HCT116 (cell line): ENCODE measurements around the gene FGF14. TPM values are rescaled to one million over a fixed set of nuclear protein-coding genes. Genes with fewer than 3 reads are reported as not detected.

Experiments used
- ATAC-seq: fragments of 200-7000 bp; cut with Tn5 transposase; 2 replicates; pipeline ENCODE4 v1.9.1; 2020; ENCODE audit warnings: mild to moderate bottlenecking, moderate library complexity
- BruUV-seq: library from RNA; stranded (reverse); fragments of 400-500 nt; replicated peaks from 2 replicates; lab custom pipeline; 2021; lab: Mats Ljungman, UMichigan
- CTCF ChIA-PET: fragments of 300-600 bp; sonication (Branson Sonifier 250); formaldehyde crosslinking; loops from one replicate; lab custom pipeline; 2021; ENCODE audit warnings: antibody characterized with exemption; lab: Charles Lee
- POLR2A ChIA-PET: fragments of 300-600, 350-600 bp; sonication (Branson Sonifier 250); formaldehyde crosslinking; loops from one replicate; lab custom pipeline; 2021; ENCODE audit warnings: antibody characterized with exemption; lab: Charles Lee
- RAD21 ChIA-PET, 2 experiments: fragments of 300-600 bp; sonication (Branson Sonifier 250); formaldehyde crosslinking; loops; one replicate each; lab custom pipeline; 2023; ENCODE audit warnings: low total read pairs in 2 of 2; ENCODE audit not compliant: uncharacterized antibody in 2 of 2, unreplicated experiment in 2 of 2, low non-redundant PET in 1 of 2; lab: Charles Lee
- DNase-seq: peaks from one replicate; pipeline ENCODE4 v3.0.0-alpha.2; 2010; ENCODE audit warnings: low read depth, low spot score
- H2AFZ ChIP-seq: fragments of 200-600 bp; shearing (Covaris generic), sonication (generic); 2 replicates; pipeline ENCODE4 v1.6.1; 2017; ENCODE audit warnings: low read depth, mixed run types, mixed read lengths, antibody characterized with exemption, low read length; ENCODE audit not compliant: poor library complexity, severe bottlenecking
- H3K27ac ChIP-seq: 2 replicates; pipeline ENCODE4 v1.5.1; 2012; ENCODE audit warnings: low read depth, low read length
- H3K27me3 ChIP-seq: fragments of 200-600 bp; sonication (generic); 2 replicates; pipeline ENCODE4 v1.6.1; 2016; ENCODE audit warnings: mixed run types, low read length, mixed read lengths; ENCODE audit not compliant: insufficient read depth
- H3K36me3 ChIP-seq, 2 experiments: fragments of 200-500 bp in 1 of 2; fragments of 200-600 bp in 1 of 2; sonication (Bioruptor generic) in 1 of 2; sonication (generic) in 1 of 2; 2 replicates each; pipeline versions ENCODE4 v1.5.1 to v1.6.1; 2014 to 2016; ENCODE audit warnings: low read length in 2 of 2, inconsistent platforms in 1 of 2, mixed read lengths in 1 of 2, mixed run types in 1 of 2; ENCODE audit not compliant: insufficient read depth in 2 of 2, control insufficient read depth in 1 of 2
- H3K4me1 ChIP-seq, 2 experiments: fragments of 200-600 bp in 1 of 2; sonication (generic) in 1 of 2; 2 replicates each; pipeline versions ENCODE4 v1.5.1 to v1.6.1; 2012 to 2017; ENCODE audit warnings: low read length in 2 of 2, inconsistent platforms in 1 of 2, mild to moderate bottlenecking in 1 of 2, mixed read lengths in 1 of 2, mixed run types in 1 of 2, moderate library complexity in 1 of 2; ENCODE audit not compliant: insufficient read depth in 2 of 2, control insufficient read depth in 1 of 2
- H3K4me2 ChIP-seq: fragments of 200-600 bp; sonication (generic); 2 replicates; pipeline ENCODE4 v1.6.1; 2017; ENCODE audit warnings: mixed run types, low read length, mixed read lengths
- H3K4me3 ChIP-seq, 2 experiments: fragments of 200-600 bp in 1 of 2; sonication (generic) in 1 of 2; replicated peaks in 1 of 2; 2 replicates each; pipeline ENCODE4 v1.5.1; 2011 to 2016; ENCODE audit warnings: low read length in 2 of 2, control low read depth in 1 of 2, low read depth in 1 of 2, mild to moderate bottlenecking in 1 of 2, mixed read lengths in 1 of 2, mixed run types in 1 of 2
- H3K79me2 ChIP-seq: fragments of 200-600 bp; sonication (generic); 2 replicates; pipeline ENCODE4 v1.6.1; 2017; ENCODE audit warnings: mild to moderate bottlenecking, mixed run types, low read length, moderate library complexity, mixed read lengths; ENCODE audit not compliant: insufficient read depth
- H3K9ac ChIP-seq: fragments of 200-600 bp; sonication (generic); 2 replicates; pipeline ENCODE4 v1.6.1; 2016; ENCODE audit warnings: low read length, mixed read lengths
- H3K9me2 ChIP-seq: fragments of 200-600 bp; sonication (generic), shearing (Covaris generic); 2 replicates; pipeline ENCODE4 v1.6.1; 2017; ENCODE audit warnings: mixed run types, mild to moderate bottlenecking, moderate library complexity; ENCODE audit not compliant: insufficient read depth
- H3K9me3 ChIP-seq, 2 experiments: fragments of 200-500 bp in 1 of 2; fragments of 200-600 bp in 1 of 2; sonication (Bioruptor generic) in 1 of 2; sonication (generic) in 1 of 2; 2 replicates each; pipeline ENCODE4 v1.6.1; 2014 to 2017; ENCODE audit warnings: low read length in 2 of 2, mixed read lengths in 2 of 2, inconsistent platforms in 1 of 2, low read depth in 1 of 2, mild to moderate bottlenecking in 1 of 2, mixed run types in 1 of 2, moderate library complexity in 1 of 2; ENCODE audit not compliant: control insufficient read depth in 1 of 2, insufficient read depth in 1 of 2
- H4K20me1 ChIP-seq: fragments of 200-600 bp; sonication (generic), shearing (Covaris generic); 2 replicates; pipeline ENCODE4 v1.6.1; 2017; ENCODE audit warnings: mixed run types, mild to moderate bottlenecking, moderate library complexity; ENCODE audit not compliant: insufficient read depth
- ATF3 ChIP-seq: IDR thresholded peaks from 2 replicates; pipeline ENCODE4 v1.6.1; 2012
- CBX3 ChIP-seq: IDR thresholded peaks from 2 replicates; pipeline ENCODE4 v1.6.1; 2012; ENCODE audit warnings: low read depth
- EGR1 ChIP-seq: IDR thresholded peaks from 2 replicates; pipeline ENCODE4 v1.6.1; 2012; ENCODE audit warnings: low read depth
- ELF1 ChIP-seq: IDR thresholded peaks from 2 replicates; pipeline ENCODE4 v1.6.1; 2012; ENCODE audit warnings: low read depth, borderline replicate concordance
- EZH2phosphoT487 ChIP-seq: fragments of 200-600 bp; IDR thresholded peaks from 2 replicates; pipeline ENCODE4 v1.6.1; 2018; ENCODE audit warnings: antibody characterized with exemption, borderline replicate concordance
- JUND ChIP-seq: IDR thresholded peaks from 2 replicates; pipeline ENCODE4 v1.6.1; 2012
- SIN3A ChIP-seq: IDR thresholded peaks from 2 replicates; pipeline ENCODE4 v1.6.1; 2012; ENCODE audit warnings: low read depth
- SP1 ChIP-seq: IDR thresholded peaks from 2 replicates; pipeline ENCODE4 v1.6.1; 2012; ENCODE audit warnings: low read depth
- YY1 ChIP-seq: IDR thresholded peaks from 2 replicates; pipeline ENCODE4 v1.6.1; 2011; ENCODE audit warnings: low read length, low read depth, moderate library complexity, mild to moderate bottlenecking; ENCODE audit not compliant: insufficient replicate concordance; ENCODE audit errors: extremely low read depth
- ZBTB33 ChIP-seq: IDR thresholded peaks from 2 replicates; pipeline ENCODE4 v1.6.1; 2011; ENCODE audit warnings: mild to moderate bottlenecking, low read length, moderate library complexity; ENCODE audit not compliant: insufficient replicate concordance; ENCODE audit errors: extremely low read depth
- ZFX ChIP-seq: fragments of 450-650 bp; IDR thresholded peaks from 2 replicates; pipeline ENCODE4 v1.6.1; 2017
- ZNF274 ChIP-seq: fragments of 200-500 bp; sonication (Bioruptor generic); IDR thresholded peaks from 2 replicates; pipeline ENCODE4 v1.6.1; 2014; ENCODE audit warnings: mild to moderate bottlenecking, low read depth, low read length, inconsistent platforms
- intact Hi-C: fragments of 100-400 bp; cut with micrococcal nuclease; formaldehyde crosslinking; loops from 2 replicates; pipeline ENCODE4 v1.10.0; 2022
- total RNA-seq: library from RNA; stranded (reverse); gene quantifications from one replicate; pipeline ENCODE4 v1.2.1, GENCODE V29; 2021; ENCODE audit not compliant: unreplicated experiment
- TF ChIP-seq, protein P1 (sequence below): IDR thresholded peaks from 2 replicates; pipeline ENCODE4 v1.6.1; 2012; ENCODE audit warnings: low read depth
- TF ChIP-seq, protein P2 (sequence below): IDR thresholded peaks from 2 replicates; pipeline ENCODE4 v1.6.1; 2012

Gene FGF14
- total RNA-seq, 1 experiment from 2014 or later: not detected

GRCh38 chr13:102359264-102359663, 42.6 kb downstream of the FGF14 start:
- POLR2A ChIA-PET: no interaction called here
- ATAC-seq: no peak
- no peak overlapping the region for H2AFZ ChIP-seq

GRCh38 chr13:102355251-102355650, 46.6 kb downstream of the FGF14 start:
- no peak overlapping the region for H3K9ac ChIP-seq
- ATAC-seq (no peak), DNase-seq (no peak)
- no peaks in the 10 kb centered on the region for H3K79me2 ChIP-seq
- H3K9me3 ChIP-seq: no peaks in the 10 kb centered on the region
- H3K4me1 ChIP-seq: no peaks in the 10 kb centered on the region
- ChIA-PET POLR2A (no interaction called here), RAD21 (no interaction called here), CTCF (no interaction called here)
- H4K20me1 ChIP-seq: no peaks in the 10 kb centered on the region
- no peaks in the 10 kb centered on the region for H3K27me3 ChIP-seq
- no peaks in the 10 kb centered on the region for H3K9me2 ChIP-seq
- intact Hi-C loops: no loop called here
- H2AFZ ChIP-seq: no peak overlapping the region
- no TSS peak for BruUV-seq
- no peaks in the 10 kb centered on the region for H3K36me3 ChIP-seq
- H3K4me3 ChIP-seq: no peak overlapping the region
- H3K27ac ChIP-seq: no peak overlapping the region
- no peak overlapping the region for H3K4me2 ChIP-seq
- TF ChIP-seq, protein P1, sequence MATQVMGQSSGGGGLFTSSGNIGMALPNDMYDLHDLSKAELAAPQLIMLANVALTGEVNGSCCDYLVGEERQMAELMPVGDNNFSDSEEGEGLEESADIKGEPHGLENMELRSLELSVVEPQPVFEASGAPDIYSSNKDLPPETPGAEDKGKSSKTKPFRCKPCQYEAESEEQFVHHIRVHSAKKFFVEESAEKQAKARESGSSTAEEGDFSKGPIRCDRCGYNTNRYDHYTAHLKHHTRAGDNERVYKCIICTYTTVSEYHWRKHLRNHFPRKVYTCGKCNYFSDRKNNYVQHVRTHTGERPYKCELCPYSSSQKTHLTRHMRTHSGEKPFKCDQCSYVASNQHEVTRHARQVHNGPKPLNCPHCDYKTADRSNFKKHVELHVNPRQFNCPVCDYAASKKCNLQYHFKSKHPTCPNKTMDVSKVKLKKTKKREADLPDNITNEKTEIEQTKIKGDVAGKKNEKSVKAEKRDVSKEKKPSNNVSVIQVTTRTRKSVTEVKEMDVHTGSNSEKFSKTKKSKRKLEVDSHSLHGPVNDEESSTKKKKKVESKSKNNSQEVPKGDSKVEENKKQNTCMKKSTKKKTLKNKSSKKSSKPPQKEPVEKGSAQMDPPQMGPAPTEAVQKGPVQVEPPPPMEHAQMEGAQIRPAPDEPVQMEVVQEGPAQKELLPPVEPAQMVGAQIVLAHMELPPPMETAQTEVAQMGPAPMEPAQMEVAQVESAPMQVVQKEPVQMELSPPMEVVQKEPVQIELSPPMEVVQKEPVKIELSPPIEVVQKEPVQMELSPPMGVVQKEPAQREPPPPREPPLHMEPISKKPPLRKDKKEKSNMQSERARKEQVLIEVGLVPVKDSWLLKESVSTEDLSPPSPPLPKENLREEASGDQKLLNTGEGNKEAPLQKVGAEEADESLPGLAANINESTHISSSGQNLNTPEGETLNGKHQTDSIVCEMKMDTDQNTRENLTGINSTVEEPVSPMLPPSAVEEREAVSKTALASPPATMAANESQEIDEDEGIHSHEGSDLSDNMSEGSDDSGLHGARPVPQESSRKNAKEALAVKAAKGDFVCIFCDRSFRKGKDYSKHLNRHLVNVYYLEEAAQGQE: no peak
- no peak for TF ChIP-seq SP1
- TF ChIP-seq CBX3: no peak
- TF ChIP-seq ATF3: no peak
- no peak for TF ChIP-seq ELF1
- no peak for TF ChIP-seq YY1
- TF ChIP-seq, protein P2, sequence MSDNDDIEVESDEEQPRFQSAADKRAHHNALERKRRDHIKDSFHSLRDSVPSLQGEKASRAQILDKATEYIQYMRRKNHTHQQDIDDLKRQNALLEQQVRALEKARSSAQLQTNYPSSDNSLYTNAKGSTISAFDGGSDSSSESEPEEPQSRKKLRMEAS: no peak
- no peak for TF ChIP-seq ZFX
- TF ChIP-seq ZNF274: no peak
- no peak for TF ChIP-seq EZH2phosphoT487
- no peak for TF ChIP-seq ZBTB33
- TF ChIP-seq SIN3A: no peak

More at GRCh38 chr13:102359264-102359663, 42.6 kb downstream of the FGF14 start:
- Histone ChIP-seq H3K9me3 (no peaks in the 10 kb centered on the region), H3K9me2 (no peaks in the 10 kb centered on the region), H3K9ac (no peak overlapping the region), H3K4me1 (no peaks in the 10 kb centered on the region), H3K36me3 (no peaks in the 10 kb centered on the region), H3K79me2 (no peaks in the 10 kb centered on the region), H3K4me3 (no peak overlapping the region), H3K27me3 (0 out of 2 replicates have a peak, but pooled peaks cover 4% of the 10 kb centered on the region), H4K20me1 (no peaks in the 10 kb centered on the region), H3K27ac (no peak overlapping the region), H3K4me2 (no peak overlapping the region)
- RAD21 ChIA-PET: no interaction called here
- TF ChIP-seq ZFX: no peak
- TF ChIP-seq JUND: no peak
- TF ChIP-seq EGR1: no peak
- TF ChIP-seq, protein P2: no peak
- BruUV-seq: no TSS peak
- CTCF ChIA-PET: no interaction called here
- intact Hi-C loops: no loop called here
- DNase-seq: no peak
